ENCODE measurements around the gene RAB3B. TPM values are rescaled to one million over a fixed set of nuclear protein-coding genes. Genes with fewer than 3 reads are reported as not detected.

Gene RAB3B
- total and polyA plus RNA-seq, 9 of the 15 experiments (the other 6 are each of a cell fraction or from before 2014, with no cell fraction given): 0.07 to 0.47 (median 0.27) TPM

- Histone ChIP-seq H3K9me3 (replicated peaks; ENCODE audit: control insufficient read depth, insufficient read depth, low read depth, low read length) (no peaks in the 10 kb centered on the region), H4K20me1 (replicated peaks; ENCODE audit: control insufficient read depth, insufficient read depth, low read length) (peaks cover 5% of the 10 kb centered on the region), H3K36me3 (ENCODE audit: control insufficient read depth, insufficient read depth, low read length) (peaks cover 32% of the 10 kb centered on the region; the same call in 2 of the 3 replicates), H3K9ac (ENCODE audit: insufficient read depth in 1 of 2, low read depth in 2 of 2, low read length in 2 of 2) (no peak overlapping the region), H2AFZ (ENCODE audit: low read depth, low read length) (no peak overlapping the region), H3K4me3 (no peak overlapping the region), H3K4me1 (replicated peaks in 1 of 2; ENCODE audit: control insufficient read depth in 2 of 2, insufficient read depth in 2 of 2, low read length in 2 of 2) (peaks cover under 1 to 9% of the 10 kb centered on the region in 2 experiments; a peak in 4 of 5 replicates), H3K27me3 (ENCODE audit: control insufficient read depth in 2 of 2, insufficient read depth in 2 of 2, low read length in 2 of 2) (no peaks in the 10 kb centered on the region), H3K4me2 (ENCODE audit: insufficient read depth, low read length) (no peak overlapping the region), H3K9me1 (ENCODE audit: control insufficient read depth, insufficient read depth, low read length) (no peaks in the 10 kb centered on the region), H3K79me2 (ENCODE audit: control insufficient read depth, insufficient read depth, low read length) (peaks cover 16% of the 10 kb centered on the region), H3K27ac (ENCODE audit: extremely low read depth, low read depth, low read length) (no peak overlapping the region)
- no peak for FAIRE-seq
- no peak for ATAC-seq
- BruUV-seq (replicated peaks): no TSS peak
- peak in 1 of 4 experiments; percentile 11 for DNase-seq (ENCODE audit: extremely low read depth in 1 of 4, low spot score in 3 of 4)
- ChIA-PET CTCF (ENCODE audit: low intra/inter-chr PET ratio) (no interaction called here), POLR2A (interaction anchor here (0.6 to 1.8 kb wide), 6 partner anchors 8 to 1116 kb away, joined by 3 to 5 read pairs (median 4); no protein-coding TSS in a partner anchor)
- TF ChIP-seq SRSF9 (IDR thresholded peaks at IDR 0.05; ENCODE audit: borderline replicate concordance, low read depth, low read length) (no peak), HMG20B (CRISPR knock-in tag; IDR thresholded peaks at IDR 0.05) (no peak), CEBPB (tag; IDR thresholded peaks at IDR 0.05) (peak; percentile 96), MAFF (IDR thresholded peaks at IDR 0.05; ENCODE audit: low read length) (no peak), CEBPG (CRISPR knock-in tag; IDR thresholded peaks at IDR 0.05) (peak; percentile 69), CEBPG (tag; conservative IDR thresholded peaks at IDR 0.05 in 1 of 2, IDR thresholded peaks at IDR 0.05 in 1 of 2) (peak; percentile 77 to 91), ZNF253 (CRISPR knock-in tag; conservative IDR thresholded peaks at IDR 0.05) (no peak), HNRNPL (IDR thresholded peaks at IDR 0.05; ENCODE audit: low read depth, low read length) (no peak), KAT2B (IDR thresholded peaks at IDR 0.05; ENCODE audit: low read depth, low read length) (no peak), ZNF785 (CRISPR knock-in tag; IDR thresholded peaks at IDR 0.05) (no peak), CHD1 (IDR thresholded peaks at IDR 0.05; ENCODE audit: low read length) (no peak), TAF15 (IDR thresholded peaks at IDR 0.05; ENCODE audit: low read depth, low read length) (no peak), ZNF41 (CRISPR knock-in tag; conservative IDR thresholded peaks at IDR 0.05) (no peak), YY1 (IDR thresholded peaks at IDR 0.05; ENCODE audit: borderline replicate concordance in 1 of 3, control insufficient read depth in 1 of 3, extremely low read depth in 1 of 3, insufficient read depth in 3 of 3, insufficient read length in 1 of 3, insufficient replicate concordance in 2 of 3, low read depth in 1 of 3, low read length in 2 of 3) (no peak), ZFP1 (CRISPR knock-in tag; IDR thresholded peaks at IDR 0.05) (no peak), ESRRA (IDR thresholded peaks at IDR 0.05; ENCODE audit: borderline replicate concordance, low read depth) (no peak)
- TF ChIP-seq, protein P1, sequence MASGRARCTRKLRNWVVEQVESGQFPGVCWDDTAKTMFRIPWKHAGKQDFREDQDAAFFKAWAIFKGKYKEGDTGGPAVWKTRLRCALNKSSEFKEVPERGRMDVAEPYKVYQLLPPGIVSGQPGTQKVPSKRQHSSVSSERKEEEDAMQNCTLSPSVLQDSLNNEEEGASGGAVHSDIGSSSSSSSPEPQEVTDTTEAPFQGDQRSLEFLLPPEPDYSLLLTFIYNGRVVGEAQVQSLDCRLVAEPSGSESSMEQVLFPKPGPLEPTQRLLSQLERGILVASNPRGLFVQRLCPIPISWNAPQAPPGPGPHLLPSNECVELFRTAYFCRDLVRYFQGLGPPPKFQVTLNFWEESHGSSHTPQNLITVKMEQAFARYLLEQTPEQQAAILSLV (tag; IDR thresholded peaks at IDR 0.05): 0 out of 2 replicates have a peak, but pooled peaks have one; percentile 28
- intact Hi-C loops (cut with micrococcal nuclease): no loop called here
- WGBS (ENCODE audit: insufficient coverage, low coverage, missing lambda C conversion rate): 68% methylated on average over 5 of the region's 5 CpGs
- in situ Hi-C loops (cut with MboI): no loop called here
These were observed 46.9 kb upstream of the RAB3B start for GRCh38 chr1:52037402-52037814.
